A673 (cell line): Measurements from ENCODE around the gene CMTM4. TPM values are rescaled to one million over a fixed set of nuclear protein-coding genes. Genes with fewer than 3 reads are reported as not detected.
A peak's percentile ranks its signal among the peaks of the same experiment; 100 is the strongest.

Source experiments
- Bru-seq: library from RNA; stranded (reverse); fragments of 400-500 nt; gene quantifications from one replicate; lab custom pipeline; 2021; lab: Mats Ljungman, UMichigan
- BruChase-seq, 2 experiments: library from RNA; stranded (reverse); fragments of 400-500 nt; gene quantifications; one replicate each; lab custom pipeline; 2021; lab: Mats Ljungman, UMichigan
- BruUV-seq: library from RNA; stranded (reverse); fragments of 400-500 nt; replicated peaks from 2 replicates; lab custom pipeline; 2021; lab: Mats Ljungman, UMichigan
- CTCF ChIA-PET: fragments of 300-600 bp; sonication (Branson Sonifier 250); formaldehyde crosslinking; loops from one replicate; lab custom pipeline; 2022; ENCODE audit warnings: antibody characterized with exemption; lab: Charles Lee
- POLR2A ChIA-PET: fragments of 300-600 bp; sonication (Branson Sonifier 250); formaldehyde crosslinking; loops from one replicate; lab custom pipeline; 2022; ENCODE audit warnings: antibody characterized with exemption; ENCODE audit not compliant: low non-redundant PET; lab: Charles Lee
- DNase-seq: peaks from one replicate; pipeline ENCODE4 v3.0.0-alpha.2; 2015; ENCODE audit warnings: low spot score
- H3K27ac ChIP-seq: fragments of 200-600 bp; sonication (generic); 2 replicates; pipeline ENCODE4 v1.5.1; 2016; ENCODE audit warnings: mixed run types, low read depth, mild to moderate bottlenecking, mixed read lengths, antibody characterized with exemption, low read length; ENCODE audit not compliant: poor library complexity, severe bottlenecking
- H3K27me3 ChIP-seq: fragments of 200-600 bp; sonication (generic); replicated peaks from 2 replicates; pipeline ENCODE4 v1.6.1; 2017; ENCODE audit warnings: mixed run types, low read depth, mild to moderate bottlenecking, mixed read lengths, antibody characterized with exemption, low read length; ENCODE audit not compliant: insufficient read depth, poor library complexity
- H3K36me3 ChIP-seq: fragments of 200-600 bp; sonication (generic); 2 replicates; pipeline ENCODE4 v1.6.1; 2016; ENCODE audit warnings: mixed run types, mild to moderate bottlenecking, mixed read lengths, antibody characterized with exemption, low read length; ENCODE audit not compliant: insufficient read depth, poor library complexity, severe bottlenecking
- H3K4me1 ChIP-seq: fragments of 200-600 bp; sonication (generic); 2 replicates; pipeline ENCODE4 v1.6.1; 2017; ENCODE audit warnings: mixed run types, mild to moderate bottlenecking, mixed read lengths, antibody characterized with exemption, low read length; ENCODE audit not compliant: insufficient read depth, poor library complexity, severe bottlenecking
- H3K4me3 ChIP-seq: fragments of 200-600 bp; sonication (generic); 2 replicates; pipeline ENCODE4 v1.5.1; 2016; ENCODE audit warnings: low read depth, mixed run types, mild to moderate bottlenecking, mixed read lengths, low read length; ENCODE audit not compliant: poor library complexity, severe bottlenecking
- H3K9me3 ChIP-seq: fragments of 200-600 bp; sonication (generic); 2 replicates; pipeline ENCODE4 v1.6.1; 2016; ENCODE audit warnings: mixed run types, low read depth, mild to moderate bottlenecking, mixed read lengths, antibody characterized with exemption, low read length; ENCODE audit not compliant: poor library complexity, severe bottlenecking
- CTCF ChIP-seq: fragments of 300-800, 200-600 bp; sonication (generic); conservative IDR thresholded peaks from 2 replicates; pipeline ENCODE4 v1.5.1; 2017; ENCODE audit warnings: low read depth, mild to moderate bottlenecking, antibody characterized with exemption, low read length, moderate library complexity, mixed read lengths
- EZH2 ChIP-seq: fragments of 200-600 bp; sonication (generic); IDR thresholded peaks from 2 replicates; pipeline ENCODE4 v1.6.1; 2017; ENCODE audit warnings: borderline replicate concordance, low read depth, mild to moderate bottlenecking, mixed read lengths, antibody characterized with exemption, low read length; ENCODE audit not compliant: poor library complexity, severe bottlenecking
- intact Hi-C: fragments of 100-400 bp; cut with micrococcal nuclease; formaldehyde crosslinking; loops from one replicate; pipeline ENCODE4 v1.10.0; 2022; ENCODE audit not compliant: unreplicated experiment
- long read RNA-seq: library from polyadenylated mRNA; stranded (forward); transcript quantifications from one replicate; pipeline ENCODE4 v2.0.0, GENCODE V29; 2022
- total RNA-seq: library from RNA; stranded (reverse); gene quantifications from 2 replicates; pipeline ENCODE4 v1.2.3, GENCODE V29; 2021

CMTM4 gene
- total RNA-seq, result 30.3 and 37.7 TPM in 2 replicates
- percentile 66 among the genes with signal in this experiment for Bru-seq, nascent RNA
- percentile 75 among the genes with signal in this experiment for BruChase-seq, experiment 1, labeled RNA remaining after a 2-hour chase
- percentile 86 among the genes with signal in this experiment for BruChase-seq, experiment 2, labeled RNA remaining after a 6-hour chase
- long read RNA-seq, full-length matches to known transcripts, result 18 of 20 reads
- long read RNA-seq, partial matches to known transcripts, result 0 of 20 reads
- long read RNA-seq, other reads (novel, unspliced or antisense), result 2 of 20 reads

- TF ChIP-seq CTCF (peak; percentile 37), EZH2 (no peak)
- POLR2A ChIA-PET, result no interaction called here
- Histone ChIP-seq H3K9me3 (no peaks in the 10 kb centered on the region), H3K4me1 (peaks cover 13% of the 10 kb centered on the region), H3K4me3 (peak within 1 kb of the TSS; percentile 81), H3K27me3 (no peaks in the 10 kb centered on the region), H3K36me3 (no peaks in the 10 kb centered on the region), H3K27ac (peak within 1 kb of the TSS; percentile 71)
- CTCF ChIA-PET, result interaction anchor here (1.4 kb wide), 1 partner anchor 46 kb away, joined by 3 read pairs; no protein-coding TSS in a partner anchor
- DNase-seq, result peak; percentile 89
- intact Hi-C loops, result no loop called here
- BruUV-seq, result no TSS peak
These were observed at the start of gene CMTM4 for GRCh38 chr16:66696669-66697630. TSS of gene CMTM4 (minus strand) at chr16:66696743. CDS start at chr16:66696525, 218 bp downstream.

- peaks cover 78% of the 10 kb centered on the region for H3K36me3 ChIP-seq
These were observed 49.5 kb upstream of the CMTM4 start for GRCh38 chr16:66746048-66746447.

More at GRCh38 chr16:66746048-66746447, 49.5 kb upstream of the CMTM4 start:
- intact Hi-C loops, result no loop called here
- Histone ChIP-seq H3K4me3 (no peak overlapping the region), H3K27me3 (no peaks in the 10 kb centered on the region), H3K27ac (no peak overlapping the region), H3K4me1 (peaks cover 20% of the 10 kb centered on the region), H3K9me3 (no peaks in the 10 kb centered on the region)
- ChIA-PET POLR2A (no interaction called here), CTCF (no interaction called here)
- no peak for DNase-seq
- no peak for TF ChIP-seq CTCF
- BruUV-seq, result no TSS peak
